NCI-H345 (cell line): ENCODE data around the gene UMODL1.
"Not testable (repeated sequence)": the region's sequence is repeated elsewhere in the genome, so short reads cannot be mapped to it uniquely, and the experiment has no call there.

Source experiments
- DNase-seq: peaks from one replicate; lab custom pipeline; 2025; lab: John Stamatoyannopoulos, UW

The UMODL1 gene

GRCh38 chr21:42171091-42172053, 100.3 kb downstream of the UMODL1 start:
- DNase-seq = peak; percentile 84

- no peak for DNase-seq
Observed at GRCh38 chr21:42172596-42173483, 101.7 kb downstream of the UMODL1 start.

GRCh38 chr21:42174173-42174572, 103.1 kb downstream of the UMODL1 start:
- DNase-seq = no peak

GRCh38 chr21:42175110-42175710, 104.1 kb downstream of the UMODL1 start:
- no peak for DNase-seq

- DNase-seq = no peak
Observed at GRCh38 chr21:42176859-42177258, 105.7 kb downstream of the UMODL1 start.

- no peak for DNase-seq
Observed at GRCh38 chr21:42179316-42179715, 108.2 kb downstream of the UMODL1 start.

- DNase-seq = not testable (repeated sequence)
Observed at GRCh38 chr21:42180001-42180400, 108.9 kb downstream of the UMODL1 start.

- no peak for DNase-seq
Observed at GRCh38 chr21:42182713-42183371, 111.7 kb downstream of the UMODL1 start.

- no peak for DNase-seq
Observed at GRCh38 chr21:42183374-42184266, 112.5 kb downstream of the UMODL1 start.

- DNase-seq = no peak
Observed at GRCh38 chr21:42186591-42186990, 115.5 kb downstream of the UMODL1 start.

- no peak for DNase-seq
Observed at GRCh38 chr21:42187976-42188653, 117.0 kb downstream of the UMODL1 start.

GRCh38 chr21:42188663-42189062, 117.5 kb downstream of the UMODL1 start:
- no peak for DNase-seq

- DNase-seq = no peak
Observed at GRCh38 chr21:42189431-42189830, 118.3 kb downstream of the UMODL1 start.

- DNase-seq = no peak
Observed at GRCh38 chr21:42189860-42190485, 118.9 kb downstream of the UMODL1 start.

GRCh38 chr21:42190486-42190863, 119.4 kb downstream of the UMODL1 start:
- DNase-seq = no peak

GRCh38 chr21:42191064-42191463, 119.9 kb downstream of the UMODL1 start:
- DNase-seq = no peak

- DNase-seq = peak; percentile 51
Observed at GRCh38 chr21:42191696-42192595, 120.8 kb downstream of the UMODL1 start.
